Measurements from ENCODE around the gene RPS4Y2. TPM values are rescaled to one million over a fixed set of nuclear protein-coding genes. Genes with fewer than 3 reads are reported as not detected.

Gene RPS4Y2
- not detected for total RNA-seq

DNA sequence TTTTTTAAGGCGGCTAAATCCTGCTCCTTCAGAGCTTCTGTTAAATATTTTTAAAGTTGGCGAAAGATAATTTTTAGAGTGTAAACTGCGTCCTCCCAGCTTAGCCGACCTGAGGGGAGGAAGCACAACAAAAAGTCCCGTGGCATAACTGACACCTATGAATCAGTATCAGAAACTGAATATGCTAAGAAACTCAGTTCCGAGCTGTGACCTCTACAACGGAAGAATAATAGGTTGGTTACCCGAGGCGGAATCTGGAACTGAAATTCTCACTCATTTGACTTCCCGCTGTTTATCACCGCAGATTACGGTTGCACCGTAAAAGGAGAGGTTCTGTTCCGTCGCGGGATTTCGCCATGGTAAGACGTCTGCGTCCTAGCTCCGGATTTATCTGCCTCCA, at the start of gene RPS4Y2:
Gene RPS4Y2 (plus strand): TSS at position 301 of the 400 bp plus-strand sequence. CDS start 56 bp downstream, at position 357.
- no peak within 1 kb of the TSS for H3K27ac ChIP-seq
- no peaks in the 10 kb centered on the region for H3K4me1 ChIP-seq (ENCODE audit: control insufficient read depth in 1 of 2, low read depth in 2 of 2)
- H3K4me3 ChIP-seq: no peak within 1 kb of the TSS
- ATAC-seq (ENCODE audit: insufficient number of reproducible peaks, low FRiP score, low read depth) (no peak), DNase-seq (ENCODE audit: low spot score) (no peak)
- no peaks in the 10 kb centered on the region for H3K9me3 ChIP-seq
- H3K27me3 ChIP-seq (replicated peaks; ENCODE audit: insufficient read depth): no peaks in the 10 kb centered on the region
- TF ChIP-seq CTCF (IDR thresholded peaks at IDR 0.05): no peak
- H3K36me3 ChIP-seq: no peaks in the 10 kb centered on the region

DNA sequence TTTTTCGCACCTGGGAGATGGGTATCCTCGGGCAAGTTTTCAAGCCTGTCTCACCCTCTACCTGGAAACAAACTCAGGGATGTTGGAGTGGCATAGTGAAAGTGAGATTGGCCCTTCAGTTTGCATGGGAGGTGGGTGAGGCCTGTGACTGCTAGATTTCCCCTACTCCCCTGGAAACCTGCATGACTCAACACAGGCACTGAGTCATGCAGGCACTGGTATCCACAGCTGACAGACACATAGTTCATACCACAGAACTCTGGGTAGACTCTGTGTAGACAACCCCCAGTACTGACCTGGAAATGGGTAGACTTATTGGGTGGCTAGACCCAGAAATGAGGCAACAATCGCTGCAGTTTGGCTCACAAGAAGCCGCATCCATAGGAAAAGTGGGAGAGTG, 41.5 kb upstream of the RPS4Y2 start:
- no peaks in the 10 kb centered on the region for H3K4me1 ChIP-seq (ENCODE audit: control insufficient read depth in 1 of 2, low read depth in 2 of 2)
- TF ChIP-seq CTCF (IDR thresholded peaks at IDR 0.05): no peak
- H3K27me3 ChIP-seq (replicated peaks; ENCODE audit: insufficient read depth): no peaks in the 10 kb centered on the region
- H3K27ac ChIP-seq: no peak overlapping the region
- H3K9me3 ChIP-seq: no peaks in the 10 kb centered on the region
- DNase-seq (ENCODE audit: low spot score): no peak
- no peak for ATAC-seq (ENCODE audit: insufficient number of reproducible peaks, low FRiP score, low read depth)
- H3K36me3 ChIP-seq: no peaks in the 10 kb centered on the region
- no peak overlapping the region for H3K4me3 ChIP-seq

DNA sequence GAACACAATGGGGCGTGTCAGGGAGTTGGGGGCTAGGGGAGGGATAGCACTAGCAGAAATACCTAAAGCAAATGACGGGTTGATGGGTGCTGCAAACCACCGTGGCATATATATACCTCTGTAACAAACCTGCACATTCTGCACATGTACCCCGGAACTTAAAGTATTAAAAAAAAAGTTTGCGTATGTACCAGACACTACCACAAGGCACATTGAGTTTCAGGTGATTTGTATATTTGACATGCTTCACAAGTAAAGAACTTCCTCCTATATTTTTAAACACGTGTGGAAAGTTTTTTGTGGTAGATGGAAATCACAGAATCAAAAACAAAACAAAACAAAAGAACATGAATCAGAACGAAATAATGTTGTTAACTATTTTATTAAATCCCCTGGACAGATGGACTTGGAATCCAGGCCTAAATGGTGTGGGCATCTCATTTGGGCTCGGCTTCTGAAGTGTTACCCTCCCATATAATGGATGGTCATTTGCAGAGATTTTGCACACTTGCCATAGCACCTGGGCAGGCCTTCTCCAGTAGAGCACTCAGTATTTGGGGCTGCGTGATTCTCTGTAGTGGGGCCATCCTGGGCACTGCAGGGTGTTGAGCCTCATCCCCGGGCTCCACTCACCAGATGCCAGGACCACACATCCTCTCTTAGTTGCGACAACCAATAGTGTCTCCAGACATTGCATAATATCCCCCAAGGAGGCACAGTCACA, 29.6 kb upstream of the RPS4Y2 start:
- H3K27me3 ChIP-seq (replicated peaks; ENCODE audit: insufficient read depth): no peaks in the 10 kb centered on the region
- TF ChIP-seq CTCF (IDR thresholded peaks at IDR 0.05): no peak
- H3K27ac ChIP-seq: no peak overlapping the region
- no peaks in the 10 kb centered on the region for H3K9me3 ChIP-seq
- H3K4me1 ChIP-seq (ENCODE audit: control insufficient read depth in 1 of 2, low read depth in 2 of 2): no peaks in the 10 kb centered on the region
- no peak overlapping the region for H3K4me3 ChIP-seq
- ATAC-seq (ENCODE audit: insufficient number of reproducible peaks, low FRiP score, low read depth) (no peak), DNase-seq (ENCODE audit: low spot score) (no peak)
- no peaks in the 10 kb centered on the region for H3K36me3 ChIP-seq

GRCh38 chrY:20735200-20735599, 20.7 kb upstream of the RPS4Y2 start:
- Histone ChIP-seq H3K27ac (no peak overlapping the region), H3K9me3 (no peaks in the 10 kb centered on the region), H3K27me3 (replicated peaks; ENCODE audit: insufficient read depth) (no peaks in the 10 kb centered on the region), H3K4me1 (ENCODE audit: control insufficient read depth in 1 of 2, low read depth in 2 of 2) (no peaks in the 10 kb centered on the region), H3K4me3 (no peak overlapping the region), H3K36me3 (no peaks in the 10 kb centered on the region)
- ATAC-seq (ENCODE audit: insufficient number of reproducible peaks, low FRiP score, low read depth) (no peak), DNase-seq (ENCODE audit: low spot score) (no peak)
- no peak for TF ChIP-seq CTCF (IDR thresholded peaks at IDR 0.05)

GRCh38 chrY:20739806-20740205, 16.1 kb upstream of the RPS4Y2 start:
- no peak for TF ChIP-seq CTCF (IDR thresholded peaks at IDR 0.05)

More at GRCh38 chrY:20739806-20740205, 16.1 kb upstream of the RPS4Y2 start:
- no peaks in the 10 kb centered on the region for H3K36me3 ChIP-seq
- H3K4me3 ChIP-seq: no peak overlapping the region
- H3K9me3 ChIP-seq: no peaks in the 10 kb centered on the region
- H3K4me1 ChIP-seq (ENCODE audit: control insufficient read depth in 1 of 2, low read depth in 2 of 2): no peaks in the 10 kb centered on the region
- DNase-seq (ENCODE audit: low spot score) (no peak), ATAC-seq (ENCODE audit: insufficient number of reproducible peaks, low FRiP score, low read depth) (no peak)
- H3K27ac ChIP-seq: no peak overlapping the region
- H3K27me3 ChIP-seq (replicated peaks; ENCODE audit: insufficient read depth): no peaks in the 10 kb centered on the region

All from thoracic aorta (tissue), 2 donors.